HG02938 (cell line): ENCODE results near the gene NUP93.
"Not testable (repeated sequence)": the region's sequence is repeated elsewhere in the genome, so short reads cannot be mapped to it uniquely, and the experiment has no call there.

Experiments
- ATAC-seq: cut with Tn5 transposase; IDR thresholded peaks from one replicate; pipeline ENCODE4 v1.9.1; 2021; ENCODE audit warnings: mild to moderate bottlenecking, moderate library complexity; ENCODE audit not compliant: unreplicated experiment

The NUP93 gene

GRCh38 chr16:56811602-56812001 is 81.7 kb downstream of the NUP93 start:
- not testable (repeated sequence) for ATAC-seq

- no peak for ATAC-seq
Measured at GRCh38 chr16:56812884-56813283, 83.0 kb downstream of the NUP93 start.

GRCh38 chr16:56814537-56815432 is 84.9 kb downstream of the NUP93 start:
- ATAC-seq, result no peak

- no peak for ATAC-seq
Measured at GRCh38 chr16:56815721-56816120, 85.8 kb downstream of the NUP93 start.

GRCh38 chr16:56817056-56817455 is 87.1 kb downstream of the NUP93 start:
- ATAC-seq, result no peak

GRCh38 chr16:56817938-56818337 is 88.0 kb downstream of the NUP93 start:
- no peak for ATAC-seq

- no peak for ATAC-seq
Measured at GRCh38 chr16:56823081-56823733, 93.3 kb downstream of the NUP93 start.

- ATAC-seq, result no peak
Measured at GRCh38 chr16:56824331-56824730, 94.4 kb downstream of the NUP93 start.

GRCh38 chr16:56824804-56825203 is 94.9 kb downstream of the NUP93 start:
- no peak for ATAC-seq

GRCh38 chr16:56825826-56826225 is 95.9 kb downstream of the NUP93 start:
- ATAC-seq, result no peak

GRCh38 chr16:56828647-56829046 is 98.7 kb downstream of the NUP93 start:
- no peak for ATAC-seq

GRCh38 chr16:56830669-56831068 is 100.7 kb downstream of the NUP93 start:
- no peak for ATAC-seq

- no peak for ATAC-seq
Measured at GRCh38 chr16:56832768-56833167, 102.8 kb downstream of the NUP93 start.

GRCh38 chr16:56833243-56833970 is 103.5 kb downstream of the NUP93 start:
- no peak for ATAC-seq

GRCh38 chr16:56835320-56835719 is 105.4 kb downstream of the NUP93 start:
- ATAC-seq, result no peak

- no peak for ATAC-seq
Measured at GRCh38 chr16:56836410-56837230, 106.7 kb downstream of the NUP93 start.

GRCh38 chr16:56838622-56839337 is 108.9 kb downstream of the NUP93 start:
- ATAC-seq, result no peak

GRCh38 chr16:56841233-56841632 is 111.3 kb downstream of the NUP93 start:
- no peak for ATAC-seq

GRCh38 chr16:56841659-56842058 is 111.7 kb downstream of the NUP93 start:
- ATAC-seq, result no peak

- ATAC-seq, result no peak
Measured at GRCh38 chr16:56842133-56842532, 112.2 kb downstream of the NUP93 start.
